MCF 10A (cell line): ENCODE results near the gene GCFC2. TPM values are rescaled to one million over a fixed set of nuclear protein-coding genes. Genes with fewer than 3 reads are reported as not detected.

Experiments
- BruUV-seq: library from RNA; stranded (reverse); fragments of 400-500 nt; replicated peaks from 2 replicates; lab custom pipeline; 2021; lab: Mats Ljungman, UMichigan
- CTCF ChIA-PET: fragments of 300-600 bp; sonication (Branson Sonifier 250); formaldehyde crosslinking; extraction: SDS; loops from one replicate; lab custom pipeline; 2021; ENCODE audit warnings: antibody characterized with exemption, inconsistent platforms; lab: Yijun Ruan, JAX
- POLR2A ChIA-PET: fragments of 300-600, 350-650 bp; sonication (Branson Sonifier 250); formaldehyde crosslinking; extraction: SDS; loops from one replicate; lab custom pipeline; 2020; ENCODE audit warnings: antibody characterized with exemption, inconsistent platforms; lab: Yijun Ruan, JAX
- DNase-seq: peaks from one replicate; pipeline ENCODE4 v3.0.0-alpha.2; 2018; ENCODE audit not compliant: unreplicated experiment
- H3K27ac Mint-ChIP-seq: one replicate; pipeline ENCODE4 v1.8.0; 2022; ENCODE audit warnings: mild to moderate bottlenecking, low read depth, mixed read lengths; ENCODE audit not compliant: unreplicated experiment
- H3K27me3 Mint-ChIP-seq: one replicate; pipeline ENCODE4 v1.8.0; 2022; ENCODE audit warnings: mixed read lengths; ENCODE audit not compliant: insufficient read depth, unreplicated experiment
- H3K36me3 Mint-ChIP-seq: one replicate; pipeline ENCODE4 v1.8.0; 2022; ENCODE audit warnings: mild to moderate bottlenecking, moderate library complexity, mixed read lengths; ENCODE audit not compliant: insufficient read depth, unreplicated experiment
- H3K4me1 Mint-ChIP-seq: one replicate; pipeline ENCODE4 v1.8.0; 2022; ENCODE audit warnings: mixed read lengths; ENCODE audit not compliant: insufficient read depth, unreplicated experiment
- H3K4me3 Mint-ChIP-seq: one replicate; pipeline ENCODE4 v1.8.0; 2022; ENCODE audit warnings: mild to moderate bottlenecking, moderate library complexity, mixed read lengths; ENCODE audit not compliant: unreplicated experiment
- H3K9me3 Mint-ChIP-seq: one replicate; pipeline ENCODE4 v1.8.0; 2022; ENCODE audit warnings: mixed read lengths; ENCODE audit not compliant: unreplicated experiment
- CTCF ChIP-seq: fragments of 200-600 bp; IDR thresholded peaks from one replicate; pipeline ENCODE4 v1.8.0; 2022; ENCODE audit warnings: antibody characterized with exemption, mild to moderate bottlenecking; ENCODE audit not compliant: unreplicated experiment
- intact Hi-C: fragments of 100-400 bp; cut with micrococcal nuclease; formaldehyde crosslinking; loops from 2 replicates; pipeline ENCODE4 v1.14.1; 2022
- total RNA-seq: library from RNA; stranded (reverse); gene quantifications from 2 replicates; pipeline ENCODE4 v1.2.3, GENCODE V29; 2022

Gene GCFC2
- total RNA-seq, 1 experiment from 2014 or later = 41.3 TPM

GRCh38 chr2:75751360-75751759 is 40.6 kb upstream of the GCFC2 start:
- intact Hi-C loops = no loop called here
- ChIA-PET POLR2A (no interaction called here), CTCF (no interaction called here)
- Mint-ChIP-seq H3K36me3 (no peaks in the 10 kb centered on the region), H3K4me1 (peaks cover 5% of the 10 kb centered on the region), H3K4me3 (no peak overlapping the region), H3K27me3 (no peaks in the 10 kb centered on the region), H3K9me3 (no peaks in the 10 kb centered on the region), H3K27ac (no peak overlapping the region)
- no TSS peak for BruUV-seq
- TF ChIP-seq CTCF = no peak
- no peak for DNase-seq

GRCh38 chr2:75737961-75738360 is 27.2 kb upstream of the GCFC2 start:
- no peaks in the 10 kb centered on the region for H3K27me3 Mint-ChIP-seq
- POLR2A ChIA-PET = no interaction called here
- CTCF ChIA-PET = interaction anchor here (1.0 kb wide), 1 partner anchor 34 kb away, joined by 4 read pairs; no protein-coding TSS in a partner anchor
- DNase-seq = no peak
- H3K9me3 Mint-ChIP-seq = peaks cover 13% of the 10 kb centered on the region
- no peak overlapping the region for H3K27ac Mint-ChIP-seq
- TF ChIP-seq CTCF = no peak
- H3K4me1 Mint-ChIP-seq = no peaks in the 10 kb centered on the region
- no peak overlapping the region for H3K4me3 Mint-ChIP-seq
- intact Hi-C loops = no loop called here
- no TSS peak for BruUV-seq
- H3K36me3 Mint-ChIP-seq = peaks cover 6% of the 10 kb centered on the region

GRCh38 chr2:75736276-75736675 is 25.6 kb upstream of the GCFC2 start:
- peaks cover 8% of the 10 kb centered on the region for H3K9me3 Mint-ChIP-seq
- TF ChIP-seq CTCF = no peak
- no peaks in the 10 kb centered on the region for H3K4me1 Mint-ChIP-seq
- H3K4me3 Mint-ChIP-seq = no peak overlapping the region
- POLR2A ChIA-PET = interaction anchor here (0.7 kb wide), 1 partner anchor 493 kb away, joined by 3 read pairs; no protein-coding TSS in a partner anchor
- no peaks in the 10 kb centered on the region for H3K27me3 Mint-ChIP-seq
- no TSS peak for BruUV-seq
- CTCF ChIA-PET = interaction anchor here (0.6 to 1.2 kb wide), 2 partner anchors 9 to 178 kb away, joined by 3 read pairs; no protein-coding TSS in a partner anchor
- H3K36me3 Mint-ChIP-seq = peaks cover 6% of the 10 kb centered on the region
- intact Hi-C loops = no loop called here
- DNase-seq = no peak
- H3K27ac Mint-ChIP-seq = no peak overlapping the region

- Mint-ChIP-seq H3K27me3 (peaks cover 23% of the 10 kb centered on the region), H3K4me1 (no peaks in the 10 kb centered on the region), H3K4me3 (no peak overlapping the region), H3K9me3 (no peaks in the 10 kb centered on the region), H3K36me3 (no peaks in the 10 kb centered on the region), H3K27ac (no peak overlapping the region)
- POLR2A ChIA-PET = interaction anchor here (0.6 kb wide), 1 partner anchor 540 kb away, joined by 3 read pairs; no protein-coding TSS in a partner anchor
- intact Hi-C loops = loop anchor here (1.0 to 10.0 kb wide), 2 partner anchors 465 to 869 kb away; no protein-coding TSS in a partner anchor
- peak; percentile 29 for TF ChIP-seq CTCF
- CTCF ChIA-PET = interaction anchor here (0.6 to 5.4 kb wide), 15 partner anchors 9 to 869 kb away, joined by 3 to 28 read pairs (median 4); no protein-coding TSS in a partner anchor
- no TSS peak for BruUV-seq
- DNase-seq = peak; percentile 22
These were observed 19.1 kb upstream of the GCFC2 start for GRCh38 chr2:75729861-75730260.
